TTC549 (cell line): ENCODE data around the gene MAGI1.
"Not testable (repeated sequence)": the region's sequence is repeated elsewhere in the genome, so short reads cannot be mapped to it uniquely, and the experiment has no call there.

Experiments
- FAIRE-seq: peaks from 2 replicates; lab custom pipeline; 2012; peaks lifted over from hg19 to GRCh38; lab: Jason Lieb, UNC

MAGI1 gene

GRCh38 chr3:65871305-65872141 lies 167.2 kb downstream of the MAGI1 start:
- FAIRE-seq, result no peak

- FAIRE-seq, result no peak
These were observed 168.9 kb downstream of the MAGI1 start for GRCh38 chr3:65869798-65870197.

- no peak for FAIRE-seq
These were observed 171.1 kb downstream of the MAGI1 start for GRCh38 chr3:65867463-65868210.

GRCh38 chr3:65864357-65864904 lies 174.3 kb downstream of the MAGI1 start:
- FAIRE-seq, result no peak

GRCh38 chr3:65861718-65862117 lies 177.0 kb downstream of the MAGI1 start:
- FAIRE-seq, result no peak

- not testable (repeated sequence) for FAIRE-seq
These were observed 179.1 kb downstream of the MAGI1 start for GRCh38 chr3:65859612-65860011.

- no peak for FAIRE-seq
These were observed 180.0 kb downstream of the MAGI1 start for GRCh38 chr3:65858749-65859148.

GRCh38 chr3:65857327-65857726 lies 181.4 kb downstream of the MAGI1 start:
- no peak for FAIRE-seq

- FAIRE-seq, result no peak
These were observed 181.8 kb downstream of the MAGI1 start for GRCh38 chr3:65856907-65857306.

GRCh38 chr3:65855370-65856100 lies 183.2 kb downstream of the MAGI1 start:
- FAIRE-seq, result no peak

GRCh38 chr3:65854606-65855304 lies 184.0 kb downstream of the MAGI1 start:
- FAIRE-seq, result no peak

- no peak for FAIRE-seq
These were observed 186.9 kb downstream of the MAGI1 start for GRCh38 chr3:65851827-65852226.

GRCh38 chr3:65850261-65850660 lies 188.5 kb downstream of the MAGI1 start:
- no peak for FAIRE-seq

- no peak for FAIRE-seq
These were observed 190.7 kb downstream of the MAGI1 start for GRCh38 chr3:65848024-65848423.

GRCh38 chr3:65846936-65847335 lies 191.8 kb downstream of the MAGI1 start:
- FAIRE-seq, result no peak

- no peak for FAIRE-seq
These were observed 194.3 kb downstream of the MAGI1 start for GRCh38 chr3:65844370-65844769.

GRCh38 chr3:65843732-65844131 lies 195.0 kb downstream of the MAGI1 start:
- FAIRE-seq, result no peak

GRCh38 chr3:65837604-65838003 lies 201.1 kb downstream of the MAGI1 start:
- no peak for FAIRE-seq

GRCh38 chr3:65836047-65836446 lies 202.7 kb downstream of the MAGI1 start:
- FAIRE-seq, result no peak

- no peak for FAIRE-seq
These were observed 204.8 kb downstream of the MAGI1 start for GRCh38 chr3:65833761-65834505.

- FAIRE-seq, result no peak
These were observed 206.8 kb downstream of the MAGI1 start for GRCh38 chr3:65831733-65832425.
